H54 (cell line): ENCODE results near the gene PCDHGB1.
"Not testable (repeated sequence)": the region's sequence is repeated elsewhere in the genome, so short reads cannot be mapped to it uniquely, and the experiment has no call there.

Source experiments
- DNase-seq: peaks from one replicate; pipeline ENCODE4 v3.0.0; 2011; ENCODE audit warnings: low spot score, mixed read lengths; ENCODE audit not compliant: insufficient read length
- FAIRE-seq: peaks from 3 replicates; lab custom pipeline; 2011; peaks lifted over from hg19 to GRCh38; lab: Jason Lieb, UNC
- POLR2A ChIP-seq: IDR thresholded peaks from 2 replicates; pipeline ENCODE4 v1.6.1; 2011; ENCODE audit warnings: low read depth, mild to moderate bottlenecking, low read length

Gene PCDHGB1

GRCh38 chr5:141384471-141385267 lies 34.8 kb downstream of the PCDHGB1 start:
- TF ChIP-seq POLR2A: no peak
- FAIRE-seq (no peak), DNase-seq (no peak)

GRCh38 chr5:141387557-141388311 lies 37.8 kb downstream of the PCDHGB1 start, which contains the start of gene PCDHGB4:
PCDHGB4 (plus strand) TSS chr5:141387698; CDS start chr5:141387885, 187 bp downstream.
- FAIRE-seq: not testable (repeated sequence)

GRCh38 chr5:141388661-141389060 lies 38.8 kb downstream of the PCDHGB1 start:
- FAIRE-seq (no peak), DNase-seq (no peak)
- no peak for TF ChIP-seq POLR2A

More at GRCh38 chr5:141387557-141388311, 37.8 kb downstream of the PCDHGB1 start, which contains the start of gene PCDHGB4:
- not testable (repeated sequence) for DNase-seq

GRCh38 chr5:141389153-141390042 lies 39.5 kb downstream of the PCDHGB1 start:
- no peak for DNase-seq
- FAIRE-seq: no peak
- no peak for TF ChIP-seq POLR2A

- DNase-seq: no peak
- TF ChIP-seq POLR2A: no peak
- no peak for FAIRE-seq
These were observed 42.7 kb downstream of the PCDHGB1 start, which contains the start of gene PCDHGA8 for GRCh38 chr5:141392429-141393198. PCDHGA8 (plus strand) TSS chr5:141392633; CDS start chr5:141392814, 181 bp downstream.

GRCh38 chr5:141393267-141393666 lies 43.4 kb downstream of the PCDHGB1 start:
- no peak for TF ChIP-seq POLR2A
- FAIRE-seq (no peak), DNase-seq (no peak)

- FAIRE-seq, DNase-seq: not testable (repeated sequence)
These were observed 44.7 kb downstream of the PCDHGB1 start for GRCh38 chr5:141394401-141395187.

- FAIRE-seq, DNase-seq: not testable (repeated sequence)
These were observed 48.1 kb downstream of the PCDHGB1 start, which contains the start of gene PCDHGB5 for GRCh38 chr5:141397756-141398551. PCDHGB5 (plus strand) TSS chr5:141397947; CDS start chr5:141398128, 181 bp downstream.

- DNase-seq: no peak
- no peak for FAIRE-seq
- TF ChIP-seq POLR2A: no peak
These were observed 48.7 kb downstream of the PCDHGB1 start for GRCh38 chr5:141398608-141399007.

GRCh38 chr5:141399555-141400258 lies 49.8 kb downstream of the PCDHGB1 start:
- no peak for TF ChIP-seq POLR2A
- FAIRE-seq: no peak

More at GRCh38 chr5:141399555-141400258, 49.8 kb downstream of the PCDHGB1 start:
- DNase-seq: no peak
